SK-N-SH (cell line): ENCODE results near the gene FNDC10. TPM values are rescaled to one million over a fixed set of nuclear protein-coding genes. Genes with fewer than 3 reads are reported as not detected.

ENCODE experiments used
- CTCF ChIA-PET: fragments of 300-600, 350-600 bp; formaldehyde crosslinking; extraction: SDS; loops from one replicate; lab custom pipeline; 2021; lab: Yijun Ruan, JAX
- POLR2A ChIA-PET: fragments of 350-600 bp; sonication (Branson Sonifier 250); formaldehyde crosslinking; extraction: SDS; loops from one replicate; lab custom pipeline; 2020; ENCODE audit warnings: antibody characterized with exemption, inconsistent platforms; lab: Yijun Ruan, JAX
- DNase-seq: peaks from one replicate; pipeline ENCODE4 v3.0.0; 2012
- H2AFZ ChIP-seq: fragments of 200-600 bp; sonication (generic); 2 replicates; pipeline ENCODE4 v1.8.1; 2016; ENCODE audit warnings: antibody characterized with exemption, mild to moderate bottlenecking, low read depth
- H3F3A ChIP-seq: fragments of 200-600 bp; sonication (generic); replicated peaks from 2 replicates; pipeline ENCODE3; 2016; ENCODE audit warnings: antibody characterized with exemption, mild to moderate bottlenecking; ENCODE audit not compliant: insufficient read depth
- H3K27ac ChIP-seq, 2 experiments: fragments of 200-500 bp in 1 of 2; fragments of 200-600 bp in 1 of 2; sonication (Bioruptor generic) in 1 of 2; sonication (generic), shearing (Covaris generic) in 1 of 2; 2 replicates each; pipeline versions ENCODE4 v1.5.1 to v1.6.1; 2014 to 2016; ENCODE audit warnings: low read depth in 2 of 2, inconsistent platforms in 1 of 2, low read length in 1 of 2, mild to moderate bottlenecking in 1 of 2, mixed read lengths in 1 of 2
- H3K27me3 ChIP-seq: fragments of 200-600 bp; sonication (generic), shearing (Covaris generic); 2 replicates; pipeline ENCODE4 v1.6.1; 2016; ENCODE audit warnings: mixed run types; ENCODE audit not compliant: insufficient read depth
- H3K36me3 ChIP-seq, 2 experiments: fragments of 200-500 bp in 1 of 2; fragments of 200-600 bp in 1 of 2; sonication (Bioruptor generic) in 1 of 2; sonication (generic) in 1 of 2; replicated peaks in 1 of 2; 2 replicates each; pipeline versions ENCODE3 to v1.5.1; 2014 to 2016; ENCODE audit warnings: low read length in 1 of 2, mild to moderate bottlenecking in 1 of 2; ENCODE audit not compliant: insufficient read depth in 2 of 2, control insufficient read depth in 1 of 2
- H3K4me1 ChIP-seq, 2 experiments: fragments of 200-500 bp in 1 of 2; fragments of 200-600 bp in 1 of 2; sonication (Bioruptor generic) in 1 of 2; sonication (generic), shearing (Covaris generic) in 1 of 2; 2 replicates each; pipeline versions ENCODE4 v1.5.1 to v1.6.1; 2014 to 2016; ENCODE audit warnings: low read depth in 1 of 2, low read length in 1 of 2, mixed run types in 1 of 2; ENCODE audit not compliant: insufficient read depth in 2 of 2, control insufficient read depth in 1 of 2
- H3K4me2 ChIP-seq: fragments of 200-600 bp; sonication (generic), shearing (Covaris generic); 2 replicates; pipeline ENCODE4 v1.6.1; 2017; ENCODE audit warnings: mixed run types
- H3K4me3 ChIP-seq, 2 experiments: fragments of 200-500 bp in 1 of 2; fragments of 200-600 bp in 1 of 2; sonication (Bioruptor generic) in 1 of 2; sonication (generic), shearing (Covaris generic) in 1 of 2; 2 replicates each; pipeline versions ENCODE4 v1.5.1 to v1.8.1; 2014 to 2016; ENCODE audit warnings: low read depth in 2 of 2, inconsistent platforms in 1 of 2, low read length in 1 of 2, mild to moderate bottlenecking in 1 of 2, mixed read lengths in 1 of 2, moderate library complexity in 1 of 2
- H3K79me2 ChIP-seq: fragments of 200-600 bp; sonication (generic); 2 replicates; pipeline ENCODE4 v1.8.1; 2017; ENCODE audit warnings: mild to moderate bottlenecking; ENCODE audit not compliant: insufficient read depth
- H3K9ac ChIP-seq: fragments of 200-600 bp; sonication (generic); 2 replicates; pipeline ENCODE4 v1.6.1; 2017; ENCODE audit warnings: mixed run types
- H3K9me2 ChIP-seq: fragments of 200-600 bp; sonication (generic); 2 replicates; pipeline ENCODE4 v1.6.1; 2017; ENCODE audit warnings: mixed run types
- H3K9me3 ChIP-seq: fragments of 200-600 bp; sonication (generic); 2 replicates; pipeline ENCODE4 v1.6.1; 2017; ENCODE audit warnings: mixed run types, mild to moderate bottlenecking, moderate library complexity
- H4K20me1 ChIP-seq: fragments of 200-600 bp; sonication (generic); 2 replicates; pipeline ENCODE4 v1.6.1; 2017; ENCODE audit warnings: mild to moderate bottlenecking, mixed run types; ENCODE audit not compliant: insufficient read depth
- ELF1 ChIP-seq: IDR thresholded peaks from 2 replicates; pipeline ENCODE4 v1.4.0; 2012
- EP300 ChIP-seq, 2 experiments: IDR thresholded peaks; 2 replicates each; pipeline versions ENCODE4 v1.4.0 to v1.6.1; 2012; ENCODE audit warnings: borderline replicate concordance in 1 of 2, low read depth in 1 of 2, low read length in 1 of 2
- EZH2phosphoT487 ChIP-seq: fragments of 200-600 bp; sonication (generic); IDR thresholded peaks from 2 replicates; pipeline ENCODE4 v1.6.1; 2017; ENCODE audit warnings: low read depth, mixed run types, mild to moderate bottlenecking, antibody characterized with exemption, moderate library complexity, borderline replicate concordance
- FOXM1 ChIP-seq: IDR thresholded peaks from 2 replicates; pipeline ENCODE4 v1.4.0; 2012; ENCODE audit warnings: low read depth, mild to moderate bottlenecking
- JUND ChIP-seq: IDR thresholded peaks from 2 replicates; pipeline ENCODE4 v1.4.0; 2012
- MXI1 ChIP-seq: IDR thresholded peaks from 2 replicates; pipeline ENCODE4 v1.6.1; 2012; ENCODE audit warnings: mild to moderate bottlenecking, low read depth, low read length, improper control_type of control experiment
- RAD21 ChIP-seq: IDR thresholded peaks from 2 replicates; pipeline ENCODE4 v1.6.1; 2012; ENCODE audit warnings: mild to moderate bottlenecking, low read length
- RCOR1 ChIP-seq: fragments of 150-350 bp; IDR thresholded peaks from 2 replicates; pipeline ENCODE4 v1.6.1; 2017; ENCODE audit warnings: antibody characterized with exemption, low read length
- SMC3 ChIP-seq: IDR thresholded peaks from 2 replicates; pipeline ENCODE4 v1.6.1; 2012; ENCODE audit warnings: low read depth, low read length, improper control_type of control experiment
- TCF12 ChIP-seq: IDR thresholded peaks from 2 replicates; pipeline ENCODE4 v1.4.0; 2012
- WGBS: methylation state at CpG from one replicate; pipeline ENCODE4 v1.1.6; 2017; ENCODE audit warnings: low lambda C conversion rate; 5-methylcytosine and 5-hydroxymethylcytosine counted together
- polyA plus RNA-seq, 3 experiments: library from polyadenylated mRNA; depleted of rRNA; stranded (reverse); fragments of >200 nt; gene quantifications; 2 replicates each; pipeline ENCODE4 v1.2.3, GENCODE V29; 2012
- TF ChIP-seq, protein P1 (sequence below): fragments of 200-600 bp; sonication (generic); IDR thresholded peaks from 2 replicates; pipeline ENCODE4 v1.6.1; 2017; ENCODE audit warnings: antibody characterized with exemption, mild to moderate bottlenecking, moderate library complexity
- TF ChIP-seq, protein P2 (sequence below): IDR thresholded peaks from 2 replicates; pipeline ENCODE4; 2012
- TF ChIP-seq, protein P3 (sequence below): fragments of 150-350 bp; IDR thresholded peaks from 2 replicates; pipeline ENCODE4 v1.6.1; 2016; ENCODE audit warnings: mild to moderate bottlenecking, low read depth, low read length
- TF ChIP-seq, protein P4 (sequence below): IDR thresholded peaks from 2 replicates; pipeline ENCODE4 v1.4.0; 2012; ENCODE audit warnings: low read depth, borderline replicate concordance

FNDC10 gene
- polyA plus RNA-seq, 1 of the 3 experiments (the other 2 are of a cell fraction) = 6.7 TPM

DNA sequence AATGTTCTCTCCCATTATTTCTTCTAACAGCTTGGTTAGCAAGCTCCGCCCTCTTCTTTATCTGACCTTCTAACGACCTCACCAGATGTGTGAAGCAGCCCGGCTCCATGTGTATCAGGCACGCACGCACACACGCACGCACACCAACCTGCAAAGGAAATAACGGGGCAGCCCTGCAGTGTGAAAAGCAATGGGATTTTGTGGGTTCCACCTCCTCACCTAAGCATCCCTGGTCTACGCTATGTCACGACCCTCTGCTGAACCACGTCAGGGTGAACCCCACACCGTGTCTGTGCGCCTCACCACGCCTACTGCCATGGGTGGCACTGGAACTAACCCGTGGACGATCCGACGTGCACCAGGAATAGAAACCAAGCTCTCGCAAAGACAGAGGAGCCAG lies 35.7 kb downstream of the FNDC10 start (continued):
- TF ChIP-seq, protein P1, sequence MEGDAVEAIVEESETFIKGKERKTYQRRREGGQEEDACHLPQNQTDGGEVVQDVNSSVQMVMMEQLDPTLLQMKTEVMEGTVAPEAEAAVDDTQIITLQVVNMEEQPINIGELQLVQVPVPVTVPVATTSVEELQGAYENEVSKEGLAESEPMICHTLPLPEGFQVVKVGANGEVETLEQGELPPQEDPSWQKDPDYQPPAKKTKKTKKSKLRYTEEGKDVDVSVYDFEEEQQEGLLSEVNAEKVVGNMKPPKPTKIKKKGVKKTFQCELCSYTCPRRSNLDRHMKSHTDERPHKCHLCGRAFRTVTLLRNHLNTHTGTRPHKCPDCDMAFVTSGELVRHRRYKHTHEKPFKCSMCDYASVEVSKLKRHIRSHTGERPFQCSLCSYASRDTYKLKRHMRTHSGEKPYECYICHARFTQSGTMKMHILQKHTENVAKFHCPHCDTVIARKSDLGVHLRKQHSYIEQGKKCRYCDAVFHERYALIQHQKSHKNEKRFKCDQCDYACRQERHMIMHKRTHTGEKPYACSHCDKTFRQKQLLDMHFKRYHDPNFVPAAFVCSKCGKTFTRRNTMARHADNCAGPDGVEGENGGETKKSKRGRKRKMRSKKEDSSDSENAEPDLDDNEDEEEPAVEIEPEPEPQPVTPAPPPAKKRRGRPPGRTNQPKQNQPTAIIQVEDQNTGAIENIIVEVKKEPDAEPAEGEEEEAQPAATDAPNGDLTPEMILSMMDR = no peak
- no peak for TF ChIP-seq JUND
- TF ChIP-seq EP300 (IDR thresholded peaks at IDR 0.05; ENCODE audit: borderline replicate concordance in 1 of 2, low read depth in 1 of 2, low read length in 1 of 2) = no peak

DNA sequence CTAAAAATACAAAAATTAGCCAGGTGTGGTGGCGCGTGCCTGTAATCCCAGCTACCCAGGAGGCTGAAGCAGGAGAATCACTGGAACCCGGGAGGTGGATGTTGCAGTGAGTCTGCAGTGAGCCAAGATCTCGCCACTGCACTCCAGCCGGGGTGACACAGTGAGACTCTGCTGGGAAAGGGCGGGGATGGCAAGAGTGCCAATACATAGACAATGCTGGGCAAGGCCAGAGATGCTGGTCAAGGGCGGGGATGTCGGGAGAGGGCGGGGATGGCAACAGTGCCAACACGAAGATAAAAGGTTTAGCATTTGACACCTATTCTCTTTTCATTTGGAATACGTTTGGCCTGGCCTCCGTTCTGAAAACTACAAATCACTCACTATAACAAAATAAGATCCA lies 36.2 kb downstream of the FNDC10 start:
- peaks cover 46% of the 10 kb centered on the region for H4K20me1 ChIP-seq
- TF ChIP-seq, protein P2, sequence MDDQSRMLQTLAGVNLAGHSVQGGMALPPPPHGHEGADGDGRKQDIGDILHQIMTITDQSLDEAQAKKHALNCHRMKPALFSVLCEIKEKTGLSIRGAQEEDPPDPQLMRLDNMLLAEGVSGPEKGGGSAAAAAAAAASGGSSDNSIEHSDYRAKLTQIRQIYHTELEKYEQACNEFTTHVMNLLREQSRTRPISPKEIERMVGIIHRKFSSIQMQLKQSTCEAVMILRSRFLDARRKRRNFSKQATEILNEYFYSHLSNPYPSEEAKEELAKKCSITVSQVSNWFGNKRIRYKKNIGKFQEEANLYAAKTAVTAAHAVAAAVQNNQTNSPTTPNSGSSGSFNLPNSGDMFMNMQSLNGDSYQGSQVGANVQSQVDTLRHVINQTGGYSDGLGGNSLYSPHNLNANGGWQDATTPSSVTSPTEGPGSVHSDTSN = no peak
- TF ChIP-seq RAD21 (no peak), FOXM1 (no peak), ELF1 (no peak), TCF12 (no peak), MXI1 (no peak), RCOR1 (no peak), SMC3 (no peak), EZH2phosphoT487 (no peak)
- TF ChIP-seq, protein P3, sequence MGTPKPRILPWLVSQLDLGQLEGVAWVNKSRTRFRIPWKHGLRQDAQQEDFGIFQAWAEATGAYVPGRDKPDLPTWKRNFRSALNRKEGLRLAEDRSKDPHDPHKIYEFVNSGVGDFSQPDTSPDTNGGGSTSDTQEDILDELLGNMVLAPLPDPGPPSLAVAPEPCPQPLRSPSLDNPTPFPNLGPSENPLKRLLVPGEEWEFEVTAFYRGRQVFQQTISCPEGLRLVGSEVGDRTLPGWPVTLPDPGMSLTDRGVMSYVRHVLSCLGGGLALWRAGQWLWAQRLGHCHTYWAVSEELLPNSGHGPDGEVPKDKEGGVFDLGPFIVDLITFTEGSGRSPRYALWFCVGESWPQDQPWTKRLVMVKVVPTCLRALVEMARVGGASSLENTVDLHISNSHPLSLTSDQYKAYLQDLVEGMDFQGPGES = no peak
- TF ChIP-seq, protein P4, sequence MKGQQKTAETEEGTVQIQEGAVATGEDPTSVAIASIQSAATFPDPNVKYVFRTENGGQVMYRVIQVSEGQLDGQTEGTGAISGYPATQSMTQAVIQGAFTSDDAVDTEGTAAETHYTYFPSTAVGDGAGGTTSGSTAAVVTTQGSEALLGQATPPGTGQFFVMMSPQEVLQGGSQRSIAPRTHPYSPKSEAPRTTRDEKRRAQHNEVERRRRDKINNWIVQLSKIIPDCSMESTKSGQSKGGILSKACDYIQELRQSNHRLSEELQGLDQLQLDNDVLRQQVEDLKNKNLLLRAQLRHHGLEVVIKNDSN = no peak
- ChIA-PET CTCF (no interaction called here), POLR2A (no interaction called here)
- WGBS = 93% methylated on average over 12 of the region's 12 CpGs
- H3F3A ChIP-seq = peaks cover 2% of the 10 kb centered on the region
- H3K4me2 ChIP-seq = no peak overlapping the region
- H2AFZ ChIP-seq = no peak overlapping the region
- no peak overlapping the region for H3K9ac ChIP-seq
- H3K4me1 ChIP-seq = no peaks in the 10 kb centered on the region
- peaks cover 86% of the 10 kb centered on the region for H3K79me2 ChIP-seq
- no peaks in the 10 kb centered on the region for H3K9me3 ChIP-seq
- no peaks in the 10 kb centered on the region for H3K9me2 ChIP-seq
- H3K4me3 ChIP-seq = no peak overlapping the region
- H3K27me3 ChIP-seq = no peaks in the 10 kb centered on the region
- no peak for DNase-seq
- peaks cover 21 to 40% of the 10 kb centered on the region in 2 experiments for H3K36me3 ChIP-seq
- no peak overlapping the region for H3K27ac ChIP-seq
